Peyer's patch (tissue), 4 donors: Measurements from ENCODE around the gene ITGB2. TPM values are rescaled to one million over a fixed set of nuclear protein-coding genes. Genes with fewer than 3 reads are reported as not detected.
A peak's percentile ranks its signal among the peaks of the same experiment; 100 is the strongest.
"Not testable (repeated sequence)": the region's sequence is repeated elsewhere in the genome, so short reads cannot be mapped to it uniquely, and the experiment has no call there.

Experiments used
- DNase-seq, 3 donors: peaks; one replicate each; pipeline ENCODE4 v3.0.0-alpha.2; 2017 to 2019
- H3K27ac ChIP-seq, 4 donors: fragments of 200-600 bp; sonication (generic); one replicate each; pipeline ENCODE4 v1.5.1; 2016 to 2019
- H3K27me3 ChIP-seq, 2 donors: fragments of 200-600 bp; sonication (generic); one replicate each; pipeline ENCODE4 v1.5.1; 2019
- H3K36me3 ChIP-seq, 3 donors: fragments of 200-600 bp; sonication (generic); one replicate each; pipeline ENCODE4 v1.5.1; 2016 to 2019
- H3K4me1 ChIP-seq, 4 donors: fragments of 200-600 bp; sonication (generic); one replicate each; pipeline ENCODE4 v1.5.1; 2016 to 2019
- H3K4me3 ChIP-seq, 4 donors: fragments of 200-600 bp; sonication (generic); 1 replicate in 3 of 4; 2 replicates in 1 of 4; pipeline ENCODE4 v1.5.1; 2016 to 2019; ENCODE audit warnings: mild to moderate bottlenecking in 1 of 4
- H3K9me3 ChIP-seq, 4 donors: fragments of 200-600 bp; sonication (generic); one replicate each; pipeline ENCODE4 v1.5.1; 2016 to 2019; ENCODE audit warnings: mild to moderate bottlenecking in 1 of 4
- POLR2A ChIP-seq, 2 donors: fragments of 450-650 bp; IDR thresholded peaks; one replicate each; pipeline ENCODE4 v1.5.1; 2017; ENCODE audit warnings: antibody characterized with exemption in 2 of 2, mild to moderate bottlenecking in 2 of 2, moderate library complexity in 2 of 2
- total RNA-seq, 4 donors: library from RNA; depleted of rRNA; stranded (reverse); fragments of >200 nt; gene quantifications; one replicate each; pipeline ENCODE4 v1.1.0, GENCODE V29; 2016
- TF ChIP-seq, protein P1 (sequence below), 6 experiments: fragments of 450-650 bp in 4 of 6; fragments of 200-600 bp in 2 of 6; sonication (generic) in 1 of 6; IDR thresholded peaks; one replicate each; pipeline ENCODE4 v1.5.1; 2017 to 2019; ENCODE audit warnings: antibody characterized with exemption in 6 of 6, mild to moderate bottlenecking in 3 of 6, moderate library complexity in 1 of 6

The ITGB2 gene
- total RNA-seq, 4 donors from 2014 or later = 9.3 to 58.6 (median 16.4) TPM

- Histone ChIP-seq H3K27ac (peak overlapping the region in 1 of 4 donors; percentile 82), H3K27me3 (no peaks in the 10 kb centered on the region), H3K4me3 (peak overlapping the region in 1 of 4 donors; percentile 57), H3K9me3 (no peaks in the 10 kb centered on the region), H3K36me3 (no peaks in the 10 kb centered on the region), H3K4me1 (peaks cover 0 to 24% (median 13%) of the 10 kb centered on the region in 4 donors)
- DNase-seq = no peak
- no peak for TF ChIP-seq POLR2A (IDR thresholded peaks at IDR 0.05)
- TF ChIP-seq, protein P1, sequence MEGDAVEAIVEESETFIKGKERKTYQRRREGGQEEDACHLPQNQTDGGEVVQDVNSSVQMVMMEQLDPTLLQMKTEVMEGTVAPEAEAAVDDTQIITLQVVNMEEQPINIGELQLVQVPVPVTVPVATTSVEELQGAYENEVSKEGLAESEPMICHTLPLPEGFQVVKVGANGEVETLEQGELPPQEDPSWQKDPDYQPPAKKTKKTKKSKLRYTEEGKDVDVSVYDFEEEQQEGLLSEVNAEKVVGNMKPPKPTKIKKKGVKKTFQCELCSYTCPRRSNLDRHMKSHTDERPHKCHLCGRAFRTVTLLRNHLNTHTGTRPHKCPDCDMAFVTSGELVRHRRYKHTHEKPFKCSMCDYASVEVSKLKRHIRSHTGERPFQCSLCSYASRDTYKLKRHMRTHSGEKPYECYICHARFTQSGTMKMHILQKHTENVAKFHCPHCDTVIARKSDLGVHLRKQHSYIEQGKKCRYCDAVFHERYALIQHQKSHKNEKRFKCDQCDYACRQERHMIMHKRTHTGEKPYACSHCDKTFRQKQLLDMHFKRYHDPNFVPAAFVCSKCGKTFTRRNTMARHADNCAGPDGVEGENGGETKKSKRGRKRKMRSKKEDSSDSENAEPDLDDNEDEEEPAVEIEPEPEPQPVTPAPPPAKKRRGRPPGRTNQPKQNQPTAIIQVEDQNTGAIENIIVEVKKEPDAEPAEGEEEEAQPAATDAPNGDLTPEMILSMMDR (IDR thresholded peaks at IDR 0.05) = no peak
Measured at GRCh38 chr21:44918107-44918470, 2.6 kb downstream of the ITGB2 start.

- DNase-seq = no peak
- H3K9me3 ChIP-seq = no peaks in the 10 kb centered on the region
- no peaks in the 10 kb centered on the region for H3K27me3 ChIP-seq
- H3K4me3 ChIP-seq = no peak overlapping the region
- no peaks in the 10 kb centered on the region for H3K36me3 ChIP-seq
- H3K4me1 ChIP-seq = peaks cover under 1 to 26% (median 15%) of the 10 kb centered on the region in 4 donors
- TF ChIP-seq POLR2A (IDR thresholded peaks at IDR 0.05) = no peak
- TF ChIP-seq, protein P1 (IDR thresholded peaks at IDR 0.05) = no peak
- peak overlapping the region in 1 of 4 donors; percentile 82 for H3K27ac ChIP-seq
Measured at GRCh38 chr21:44917446-44918106, 3.1 kb downstream of the ITGB2 start.

DNA sequence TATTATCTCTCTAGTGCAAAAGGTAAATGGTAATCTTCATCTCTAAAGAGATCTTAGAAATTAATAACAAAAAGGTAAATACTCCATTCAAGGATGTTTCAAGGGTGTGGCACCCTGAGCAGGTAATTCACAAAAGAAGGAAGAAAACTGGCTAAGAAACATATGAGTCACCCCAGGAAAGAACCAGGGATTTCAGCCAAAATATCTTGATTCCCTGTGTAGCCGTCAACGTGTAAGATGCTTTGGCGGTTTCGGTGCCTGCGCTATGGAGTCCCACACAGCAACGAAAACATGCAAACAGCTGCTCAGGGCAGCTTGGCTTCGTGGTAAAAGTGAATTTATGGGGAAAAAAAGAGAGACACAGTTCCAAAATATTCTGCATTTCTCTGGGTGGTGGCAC is 3.7 kb downstream of the ITGB2 start:
- Histone ChIP-seq H3K27me3 (no peaks in the 10 kb centered on the region), H3K4me3 (no peak overlapping the region), H3K9me3 (no peaks in the 10 kb centered on the region), H3K4me1 (peaks cover 5 to 33% (median 21%) of the 10 kb centered on the region in 4 donors), H3K27ac (peak overlapping the region in 1 of 4 donors; percentile 82), H3K36me3 (no peaks in the 10 kb centered on the region)
- no peak for DNase-seq
- TF ChIP-seq, protein P1 (IDR thresholded peaks at IDR 0.05) = no peak
- no peak for TF ChIP-seq POLR2A (IDR thresholded peaks at IDR 0.05)

- peaks cover 5 to 47% (median 34%) of the 10 kb centered on the region in 4 donors for H3K4me1 ChIP-seq
- H3K4me3 ChIP-seq = peak overlapping the region in 2 of 4 donors; percentile 12 to 15
- H3K9me3 ChIP-seq = no peaks in the 10 kb centered on the region
- TF ChIP-seq, protein P1 (IDR thresholded peaks at IDR 0.05) = no peak
- TF ChIP-seq POLR2A (IDR thresholded peaks at IDR 0.05) = no peak
- no peaks in the 10 kb centered on the region for H3K27me3 ChIP-seq
- H3K36me3 ChIP-seq = no peaks in the 10 kb centered on the region
- peak overlapping the region in 3 of 4 donors; percentile 2 to 80 (median 32) for H3K27ac ChIP-seq
- peak in 2 of 3 donors; percentile 76 to 83 for DNase-seq
Measured at GRCh38 chr21:44914176-44914874, 6.4 kb downstream of the ITGB2 start.

GRCh38 chr21:44913425-44914175 is 7.1 kb downstream of the ITGB2 start:
- no peak for DNase-seq
- Histone ChIP-seq H3K4me3 (peak overlapping the region in 1 of 4 donors; percentile 14), H3K27ac (peak overlapping the region in 3 of 4 donors; percentile 2 to 80 (median 25)), H3K27me3 (no peaks in the 10 kb centered on the region), H3K4me1 (peaks cover 5 to 47% (median 34%) of the 10 kb centered on the region in 4 donors), H3K36me3 (no peaks in the 10 kb centered on the region), H3K9me3 (no peaks in the 10 kb centered on the region)
- TF ChIP-seq, protein P1 (IDR thresholded peaks at IDR 0.05) = no peak
- TF ChIP-seq POLR2A (IDR thresholded peaks at IDR 0.05) = no peak

- not testable (repeated sequence) for H3K9me3 ChIP-seq, H3K36me3 ChIP-seq, DNase-seq, H3K4me3 ChIP-seq, H3K27me3 ChIP-seq
- H3K27ac ChIP-seq = peak overlapping the region; percentile 50 to 80 (median 70)
- H3K4me1 ChIP-seq = peaks cover 5 to 52% (median 34%) of the 10 kb centered on the region in 4 donors
Measured at GRCh38 chr21:44912506-44913412, 7.9 kb downstream of the ITGB2 start.
